ENCODE data around the gene PIK3AP1.

The PIK3AP1 gene

GRCh38 chr10:96600337-96600736, 120.0 kb downstream of the PIK3AP1 start:
- no peaks in the 10 kb centered on the region for H3K9me3 Mint-ChIP-seq
- H3K27me3 Mint-ChIP-seq = no peaks in the 10 kb centered on the region
- H3K4me3 Mint-ChIP-seq = no peak overlapping the region
- ATAC-seq (ENCODE audit: low read depth) (no peak), DNase-seq (ENCODE audit: low spot score in 2 of 2) (no peak)
- H3K4me1 Mint-ChIP-seq = peaks cover 2% of the 10 kb centered on the region
- H3K36me3 Mint-ChIP-seq = peaks cover 27% of the 10 kb centered on the region
- H3K27ac Mint-ChIP-seq = no peak overlapping the region

- Mint-ChIP-seq H3K27ac (no peak overlapping the region), H3K36me3 (peaks cover 34% of the 10 kb centered on the region), H3K4me3 (no peak overlapping the region), H3K27me3 (no peaks in the 10 kb centered on the region), H3K4me1 (peaks cover 2% of the 10 kb centered on the region), H3K9me3 (no peaks in the 10 kb centered on the region)
- no peak for ATAC-seq (ENCODE audit: low read depth)
- DNase-seq (ENCODE audit: low spot score in 2 of 2) = no peak
These were observed 121.5 kb downstream of the PIK3AP1 start for GRCh38 chr10:96598846-96599245.

- ATAC-seq (ENCODE audit: low read depth) (no peak), DNase-seq (ENCODE audit: low spot score in 2 of 2) (no peak)
- Mint-ChIP-seq H3K36me3 (peaks cover 26% of the 10 kb centered on the region), H3K9me3 (no peaks in the 10 kb centered on the region), H3K27ac (no peak overlapping the region), H3K4me1 (no peaks in the 10 kb centered on the region), H3K4me3 (no peak overlapping the region), H3K27me3 (no peaks in the 10 kb centered on the region)
These were observed 123.6 kb downstream of the PIK3AP1 start for GRCh38 chr10:96596422-96597407.

- Mint-ChIP-seq H3K27me3 (no peaks in the 10 kb centered on the region), H3K4me3 (no peak overlapping the region), H3K4me1 (peaks cover 2% of the 10 kb centered on the region), H3K9me3 (no peaks in the 10 kb centered on the region), H3K36me3 (peaks cover 26% of the 10 kb centered on the region), H3K27ac (no peak overlapping the region)
- DNase-seq (ENCODE audit: low spot score in 2 of 2) (no peak), ATAC-seq (ENCODE audit: low read depth) (no peak)
These were observed 124.6 kb downstream of the PIK3AP1 start for GRCh38 chr10:96595741-96596140.

- H3K4me3 Mint-ChIP-seq = no peak overlapping the region
- H3K9me3 Mint-ChIP-seq = no peaks in the 10 kb centered on the region
- H3K4me1 Mint-ChIP-seq = peaks cover 6% of the 10 kb centered on the region
- ATAC-seq (ENCODE audit: low read depth) = no peak
- H3K36me3 Mint-ChIP-seq = peaks cover 18% of the 10 kb centered on the region
- no peaks in the 10 kb centered on the region for H3K27me3 Mint-ChIP-seq
- no peak for DNase-seq (ENCODE audit: low spot score in 2 of 2)
- H3K27ac Mint-ChIP-seq = peak overlapping the region; percentile 60
These were observed 128.4 kb downstream of the PIK3AP1 start for GRCh38 chr10:96591946-96592345.

- H3K27ac Mint-ChIP-seq = no peak overlapping the region
- H3K9me3 Mint-ChIP-seq = no peaks in the 10 kb centered on the region
- no peaks in the 10 kb centered on the region for H3K36me3 Mint-ChIP-seq
- H3K4me3 Mint-ChIP-seq = no peak overlapping the region
- H3K4me1 Mint-ChIP-seq = peaks cover 17% of the 10 kb centered on the region
- DNase-seq (ENCODE audit: low spot score in 2 of 2) (no peak), ATAC-seq (ENCODE audit: low read depth) (no peak)
- H3K27me3 Mint-ChIP-seq = no peaks in the 10 kb centered on the region
These were observed 131.5 kb downstream of the PIK3AP1 start for GRCh38 chr10:96588616-96589419.

GRCh38 chr10:96588060-96588554, 132.2 kb downstream of the PIK3AP1 start:
- DNase-seq (ENCODE audit: low spot score in 2 of 2) = no peak
- Mint-ChIP-seq H3K9me3 (no peaks in the 10 kb centered on the region), H3K4me1 (peaks cover 17% of the 10 kb centered on the region), H3K27me3 (no peaks in the 10 kb centered on the region), H3K27ac (no peak overlapping the region), H3K4me3 (no peak overlapping the region), H3K36me3 (no peaks in the 10 kb centered on the region)
- no peak for ATAC-seq (ENCODE audit: low read depth)

GRCh38 chr10:96587264-96588059, 132.9 kb downstream of the PIK3AP1 start:
- H3K4me1 Mint-ChIP-seq = peaks cover 17% of the 10 kb centered on the region
- DNase-seq (ENCODE audit: low spot score in 2 of 2) = no peak
- peak; percentile 19 for ATAC-seq (ENCODE audit: low read depth)
- H3K27ac Mint-ChIP-seq = no peak overlapping the region
- no peaks in the 10 kb centered on the region for H3K9me3 Mint-ChIP-seq
- no peaks in the 10 kb centered on the region for H3K36me3 Mint-ChIP-seq
- H3K4me3 Mint-ChIP-seq = no peak overlapping the region
- no peaks in the 10 kb centered on the region for H3K27me3 Mint-ChIP-seq

- DNase-seq (ENCODE audit: low spot score in 2 of 2) (peak; percentile 81 to 82), ATAC-seq (ENCODE audit: low read depth) (peak; percentile 87)
- H3K4me3 Mint-ChIP-seq = peak within 1 kb of the TSS; percentile 89
- H3K4me1 Mint-ChIP-seq = peaks cover 17% of the 10 kb centered on the region
- no peak within 1 kb of the TSS for H3K27ac Mint-ChIP-seq
- H3K27me3 Mint-ChIP-seq = no peaks in the 10 kb centered on the region
- no peaks in the 10 kb centered on the region for H3K36me3 Mint-ChIP-seq
- H3K9me3 Mint-ChIP-seq = no peaks in the 10 kb centered on the region
These were observed 133.7 kb downstream of the PIK3AP1 start, which contains the start of gene TM9SF3 for GRCh38 chr10:96586419-96587263. Gene TM9SF3, minus strand, starts transcription at chr10:96587012. Its CDS starts 177 bp downstream, at chr10:96586835.

GRCh38 chr10:96585736-96586418, 134.4 kb downstream of the PIK3AP1 start:
- DNase-seq (ENCODE audit: low spot score in 2 of 2) (no peak), ATAC-seq (ENCODE audit: low read depth) (no peak)
- H3K4me1 Mint-ChIP-seq = peaks cover 20% of the 10 kb centered on the region
- H3K4me3 Mint-ChIP-seq = peak overlapping the region; percentile 89
- no peak overlapping the region for H3K27ac Mint-ChIP-seq
- H3K27me3 Mint-ChIP-seq = no peaks in the 10 kb centered on the region
- H3K9me3 Mint-ChIP-seq = no peaks in the 10 kb centered on the region
- H3K36me3 Mint-ChIP-seq = no peaks in the 10 kb centered on the region

GRCh38 chr10:96584474-96584873, 135.8 kb downstream of the PIK3AP1 start:
- Mint-ChIP-seq H3K27me3 (no peaks in the 10 kb centered on the region), H3K4me1 (peaks cover 21% of the 10 kb centered on the region), H3K27ac (no peak overlapping the region), H3K36me3 (peaks cover 2% of the 10 kb centered on the region), H3K9me3 (peaks cover 2% of the 10 kb centered on the region), H3K4me3 (peak overlapping the region; percentile 49)
- DNase-seq (ENCODE audit: low spot score in 2 of 2) (no peak), ATAC-seq (ENCODE audit: low read depth) (no peak)

- DNase-seq (ENCODE audit: low spot score in 2 of 2) = no peak
- H3K36me3 Mint-ChIP-seq = peaks cover 2% of the 10 kb centered on the region
- H3K27ac Mint-ChIP-seq = peak overlapping the region; percentile 53
- H3K4me3 Mint-ChIP-seq = no peak overlapping the region
- peaks cover 2% of the 10 kb centered on the region for H3K9me3 Mint-ChIP-seq
- ATAC-seq (ENCODE audit: low read depth) = no peak
- H3K27me3 Mint-ChIP-seq = no peaks in the 10 kb centered on the region
- H3K4me1 Mint-ChIP-seq = peaks cover 21% of the 10 kb centered on the region
These were observed 136.3 kb downstream of the PIK3AP1 start for GRCh38 chr10:96584035-96584434.
